KMS-11 (cell line): ENCODE data around the gene ZNF398.

Experiments
- H2AFZ ChIP-seq: fragments of 200-600 bp; sonication (generic); 2 replicates; pipeline ENCODE4 v1.6.1; 2016; ENCODE audit warnings: antibody characterized with exemption, mixed run types, low read depth
- H3K27ac ChIP-seq: fragments of 200-600 bp; sonication (generic); 2 replicates; pipeline ENCODE4 v1.6.1; 2016; ENCODE audit warnings: mild to moderate bottlenecking, mixed run types
- H3K27me3 ChIP-seq: fragments of 200-600 bp; sonication (generic); 2 replicates; pipeline ENCODE4 v1.6.1; 2017; ENCODE audit warnings: mild to moderate bottlenecking, low read depth, mixed run types, moderate library complexity; ENCODE audit not compliant: insufficient read depth
- H3K36me3 ChIP-seq: fragments of 200-600 bp; sonication (generic); 2 replicates; pipeline ENCODE4 v1.6.1; 2017; ENCODE audit warnings: mild to moderate bottlenecking, mixed run types; ENCODE audit not compliant: insufficient read depth
- H3K4me1 ChIP-seq: fragments of 200-600 bp; sonication (generic); 2 replicates; pipeline ENCODE4 v1.6.1; 2016; ENCODE audit warnings: mild to moderate bottlenecking, low read depth, mixed run types; ENCODE audit not compliant: poor library complexity, severe bottlenecking
- H3K4me2 ChIP-seq: fragments of 200-600 bp; sonication (generic); 2 replicates; pipeline ENCODE4 v1.7.0; 2016; ENCODE audit warnings: mild to moderate bottlenecking, mixed run types
- H3K4me3 ChIP-seq: fragments of 200-600 bp; sonication (generic); IDR thresholded peaks from 2 replicates; pipeline ENCODE4 v1.6.1; 2017; ENCODE audit warnings: low read depth, low read length, mixed read lengths; ENCODE audit not compliant: insufficient read depth
- H3K79me2 ChIP-seq: fragments of 200-600 bp; sonication (generic); 2 replicates; pipeline ENCODE4 v1.6.1; 2016; ENCODE audit warnings: low read depth, mixed run types; ENCODE audit not compliant: insufficient read depth
- H3K9ac ChIP-seq: fragments of 200-600 bp; sonication (generic); 2 replicates; pipeline ENCODE4 v1.6.1; 2016; ENCODE audit warnings: mild to moderate bottlenecking, mixed run types
- H4K20me1 ChIP-seq: fragments of 200-600 bp; sonication (generic); 2 replicates; pipeline ENCODE4 v1.6.1; 2016; ENCODE audit warnings: mild to moderate bottlenecking, mixed run types; ENCODE audit not compliant: insufficient read depth
- CTCF ChIP-seq: fragments of 200-600 bp; sonication (generic); conservative IDR thresholded peaks from 2 replicates; pipeline ENCODE4 v1.6.1; 2017; ENCODE audit warnings: low read depth, mild to moderate bottlenecking, antibody characterized with exemption, low read length, moderate library complexity, mixed read lengths

Gene ZNF398

GRCh38 chr7:149103424-149103823 is 43.8 kb upstream of the ZNF398 start:
- no peak overlapping the region for H3K9ac ChIP-seq
- H3K4me1 ChIP-seq, result peaks cover 11% of the 10 kb centered on the region
- H3K79me2 ChIP-seq, result no peaks in the 10 kb centered on the region
- no peaks in the 10 kb centered on the region for H3K27me3 ChIP-seq
- no peak for TF ChIP-seq CTCF
- H3K4me2 ChIP-seq, result no peak overlapping the region
- no peaks in the 10 kb centered on the region for H4K20me1 ChIP-seq
- H3K27ac ChIP-seq, result no peak overlapping the region
- H3K36me3 ChIP-seq, result no peaks in the 10 kb centered on the region
- no peak overlapping the region for H3K4me3 ChIP-seq
- H2AFZ ChIP-seq, result no peak overlapping the region

- H3K27ac ChIP-seq, result no peak overlapping the region
- no peak overlapping the region for H3K4me3 ChIP-seq
- H3K79me2 ChIP-seq, result no peaks in the 10 kb centered on the region
- no peaks in the 10 kb centered on the region for H3K36me3 ChIP-seq
- no peak for TF ChIP-seq CTCF
- H3K9ac ChIP-seq, result no peak overlapping the region
- peaks cover 16% of the 10 kb centered on the region for H3K4me1 ChIP-seq
- H2AFZ ChIP-seq, result no peak overlapping the region
- no peaks in the 10 kb centered on the region for H3K27me3 ChIP-seq
- no peaks in the 10 kb centered on the region for H4K20me1 ChIP-seq
- H3K4me2 ChIP-seq, result no peak overlapping the region
These were observed 43.0 kb upstream of the ZNF398 start for GRCh38 chr7:149104214-149104613.

- H3K27ac ChIP-seq, result no peak overlapping the region
- no peaks in the 10 kb centered on the region for H3K79me2 ChIP-seq
- H3K9ac ChIP-seq, result no peak overlapping the region
- no peaks in the 10 kb centered on the region for H4K20me1 ChIP-seq
- no peak overlapping the region for H2AFZ ChIP-seq
- TF ChIP-seq CTCF, result no peak
- peaks cover 16% of the 10 kb centered on the region for H3K4me1 ChIP-seq
- H3K27me3 ChIP-seq, result no peaks in the 10 kb centered on the region
- H3K4me2 ChIP-seq, result no peak overlapping the region
- H3K4me3 ChIP-seq, result no peak overlapping the region
- H3K36me3 ChIP-seq, result no peaks in the 10 kb centered on the region
These were observed 42.5 kb upstream of the ZNF398 start for GRCh38 chr7:149104749-149105148.

GRCh38 chr7:149109969-149110368 is 37.3 kb upstream of the ZNF398 start:
- no peak for TF ChIP-seq CTCF

More at GRCh38 chr7:149109969-149110368, 37.3 kb upstream of the ZNF398 start:
- no peaks in the 10 kb centered on the region for H3K36me3 ChIP-seq
- H3K9ac ChIP-seq, result no peak overlapping the region
- H3K27me3 ChIP-seq, result no peaks in the 10 kb centered on the region
- no peak overlapping the region for H2AFZ ChIP-seq
- H3K4me1 ChIP-seq, result peaks cover 16% of the 10 kb centered on the region
- H3K27ac ChIP-seq, result no peak overlapping the region
- H3K79me2 ChIP-seq, result no peaks in the 10 kb centered on the region
- H4K20me1 ChIP-seq, result no peaks in the 10 kb centered on the region
- H3K4me2 ChIP-seq, result no peak overlapping the region
- H3K4me3 ChIP-seq, result no peak overlapping the region
